GM12878 (cell line): ENCODE measurements around the gene HDAC9. TPM values are rescaled to one million over a fixed set of nuclear protein-coding genes. Genes with fewer than 3 reads are reported as not detected.
A peak's percentile ranks its signal among the peaks of the same experiment; 100 is the strongest.

Experiments
- ATF7 ChIP-seq: fragments of 450-650 bp; IDR thresholded peaks from 2 replicates; pipeline ENCODE4 v1.6.1; 2016; ENCODE audit warnings: low read depth, mild to moderate bottlenecking
- BCL3 ChIP-seq: IDR thresholded peaks from 2 replicates; pipeline ENCODE4 v1.6.1; 2011; ENCODE audit warnings: borderline replicate concordance, low read depth, mild to moderate bottlenecking, moderate library complexity, low read length; ENCODE audit not compliant: insufficient read depth, poor library complexity, severe bottlenecking
- BRCA1 ChIP-seq: IDR thresholded peaks from 2 replicates; pipeline ENCODE4 v1.6.1; 2011; ENCODE audit warnings: low read depth, low read length, improper control_type of control experiment
- CBFB ChIP-seq: IDR thresholded peaks from 2 replicates; pipeline ENCODE4 v1.6.1; 2016; ENCODE audit warnings: antibody characterized with exemption, low read depth
- CHD4 ChIP-seq: fragments of 200-600 bp; sonication (generic); IDR thresholded peaks from 2 replicates; pipeline ENCODE4 v1.6.1; 2016; ENCODE audit warnings: mild to moderate bottlenecking
- CREB1 ChIP-seq: IDR thresholded peaks from 2 replicates; pipeline ENCODE4 v1.6.1; 2012; ENCODE audit warnings: low read depth, mild to moderate bottlenecking, inconsistent platforms
- FOXK2 ChIP-seq: fragments of 450-650 bp; IDR thresholded peaks from 2 replicates; pipeline ENCODE4 v1.6.1; 2017; ENCODE audit warnings: mild to moderate bottlenecking, moderate library complexity
- IRF4 ChIP-seq: IDR thresholded peaks from 2 replicates; pipeline ENCODE4 v1.6.1; 2011; ENCODE audit warnings: low read depth, low read length
- KLF5 ChIP-seq: fragments of 450-650 bp; IDR thresholded peaks from 2 replicates; pipeline ENCODE4 v1.6.1; 2014; ENCODE audit warnings: mild to moderate bottlenecking; ENCODE audit not compliant: partially characterized antibody
- MLLT1 ChIP-seq: fragments of 450-650 bp; IDR thresholded peaks from 2 replicates; pipeline ENCODE4 v1.6.1; 2016; ENCODE audit warnings: mild to moderate bottlenecking
- NR2F1 ChIP-seq: fragments of 450-650 bp; conservative IDR thresholded peaks from 2 replicates; pipeline ENCODE4 v1.6.1; 2017; ENCODE audit warnings: mild to moderate bottlenecking
- PAX5 ChIP-seq: IDR thresholded peaks from 2 replicates; pipeline ENCODE4 v1.6.1; 2011; ENCODE audit warnings: low read depth, low read length, borderline replicate concordance
- PRDM15 ChIP-seq: fragments of 450-650 bp; formaldehyde crosslinking; IDR thresholded peaks from 2 replicates; pipeline ENCODE4 v1.4.0; 2020; ENCODE audit warnings: mild to moderate bottlenecking, moderate library complexity
- RAD51 ChIP-seq: fragments of 450-650 bp; IDR thresholded peaks from 2 replicates; pipeline ENCODE4 v1.6.1; 2016; ENCODE audit warnings: moderate library complexity, mild to moderate bottlenecking, inconsistent platforms
- RBBP5 ChIP-seq: fragments of 200-600 bp; sonication (generic); conservative IDR thresholded peaks from 2 replicates; pipeline ENCODE4 v1.6.1; 2016
- SIX5 ChIP-seq: IDR thresholded peaks from 2 replicates; pipeline ENCODE4 v1.6.1; 2011; ENCODE audit warnings: mild to moderate bottlenecking, low read depth, low read length, moderate library complexity; ENCODE audit not compliant: severe bottlenecking
- SREBF1 ChIP-seq: IDR thresholded peaks from 2 replicates; pipeline ENCODE4 v1.6.1; 2012; ENCODE audit warnings: mild to moderate bottlenecking, low read length
- SRF ChIP-seq, 2 experiments: IDR thresholded peaks; 2 replicates each; pipeline ENCODE4 v1.6.1; 2011; ENCODE audit warnings: low read depth in 2 of 2, low read length in 2 of 2, mild to moderate bottlenecking in 1 of 2, moderate library complexity in 1 of 2
- TAF1 ChIP-seq: IDR thresholded peaks from 2 replicates; pipeline ENCODE4 v1.6.1; 2011; ENCODE audit warnings: mild to moderate bottlenecking, low read depth, low read length, borderline replicate concordance
- TCF7 ChIP-seq: IDR thresholded peaks from 2 replicates; pipeline ENCODE4 v1.6.1; 2014; ENCODE audit warnings: antibody characterized with exemption, borderline replicate concordance
- WRNIP1 ChIP-seq: IDR thresholded peaks from 2 replicates; pipeline ENCODE4 v1.6.1; 2011; ENCODE audit warnings: low read depth, low read length, improper control_type of control experiment, borderline replicate concordance
- ZBED1 ChIP-seq: IDR thresholded peaks from 2 replicates; pipeline ENCODE4 v1.6.1; 2016; ENCODE audit warnings: borderline replicate concordance
- ZNF217 ChIP-seq: fragments of 450-650 bp; IDR thresholded peaks from 2 replicates; pipeline ENCODE4 v1.6.1; 2017; ENCODE audit warnings: antibody characterized with exemption, mild to moderate bottlenecking
- ZNF622 ChIP-seq: fragments of 450-650 bp; IDR thresholded peaks from 2 replicates; pipeline ENCODE4 v1.6.1; 2017; ENCODE audit warnings: mild to moderate bottlenecking, inconsistent platforms
- polyA plus RNA-seq, 11 experiments: library from polyadenylated mRNA; depleted of rRNA in 4 of 11; unstranded in 6 of 11; stranded (reverse) in 5 of 11; fragments of >200 nt; fragmentation: Nextera tagmentation in 4 of 11; fragmentation: Illumina TruSeq in 1 of 11; extraction: Ambion mirVana in 4 of 11; extraction: Trizol in 1 of 11; gene quantifications; 1 replicate in 1 of 11; 2 replicates in 10 of 11; pipeline versions ENCODE4 v1.2.1 to v1.2.3, GENCODE V29; 2011 to 2016; ENCODE audit warnings: inconsistent platforms in 2 of 11, missing spikeins in 2 of 11, low read depth in 1 of 11
- total RNA-seq, 4 experiments: library from RNA; depleted of rRNA in 3 of 4; stranded (reverse); fragments of >200 nt in 3 of 4; fragmentation: Illumina TruSeq in 1 of 4; extraction: Trizol in 1 of 4; gene quantifications; 2 replicates each; pipeline versions ENCODE4 v1.2.1 to v1.2.3, GENCODE V29; 2013 to 2021

The HDAC9 gene
- total and polyA plus RNA-seq, 10 of the 15 experiments (the other 5 are each of a cell fraction or from before 2014, with no cell fraction given), result 0.73 to 12.8 (median 0.92) TPM

GRCh38 chr7:18866359-18867036 is 370.9 kb downstream of the HDAC9 start (continued):
- no peak for TF ChIP-seq BRCA1
- no peak for TF ChIP-seq KLF5
- TF ChIP-seq SIX5, result no peak
- TF ChIP-seq PAX5, result no peak
- TF ChIP-seq TAF1, result no peak
- TF ChIP-seq BCL3, result no peak
- no peak for TF ChIP-seq RAD51
- TF ChIP-seq FOXK2, result no peak
- no peak for TF ChIP-seq PRDM15 (CRISPR knock-in tag)
- TF ChIP-seq CBFB, result no peak
- no peak for TF ChIP-seq SRF (IDR thresholded peaks at IDR 0.05; ENCODE audit: low read depth in 2 of 2, low read length in 2 of 2)
- TF ChIP-seq CREB1, result peak; percentile 51; the same call in 1 of the 2 replicates
- no peak for TF ChIP-seq SREBF1
- no peak for TF ChIP-seq TCF7
- TF ChIP-seq MLLT1, result no peak
- TF ChIP-seq IRF4, result no peak
- TF ChIP-seq CHD4, result no peak
- TF ChIP-seq ZNF622, result no peak
- TF ChIP-seq WRNIP1, result no peak
- TF ChIP-seq ZNF217, result no peak
- no peak for TF ChIP-seq ZBED1
- no peak for TF ChIP-seq RBBP5
- TF ChIP-seq NR2F1, result peak; percentile 46; the same call in 1 of the 2 replicates
- TF ChIP-seq ATF7, result peak; percentile 54; the same call in 1 of the 2 replicates
